Measurements from ENCODE around the gene DDRGK1.

DDRGK1 gene

GRCh38 chr20:3204124-3204794 lies at the start of gene DDRGK1:
TSS of gene DDRGK1 (minus strand) at chr20:3204682. CDS start at chr20:3204627, 55 bp downstream.
- TF ChIP-seq CTCF (IDR thresholded peaks at IDR 0.05; ENCODE audit: insufficient read depth, low read length, poor library complexity, severe bottlenecking) (no peak), EZH2phosphoT487 (conservative IDR thresholded peaks at IDR 0.05; ENCODE audit: low read length) (no peak)
- Histone ChIP-seq H3K9ac (ENCODE audit: low read length) (peak within 1 kb of the TSS; percentile 92), H2AFZ (ENCODE audit: low read depth, low read length, severe bottlenecking) (peak within 1 kb of the TSS; percentile 68), H3K9me3 (ENCODE audit: insufficient read depth, low read length) (no peaks in the 10 kb centered on the region), H3K79me2 (ENCODE audit: insufficient read depth, low read length) (peaks cover 20% of the 10 kb centered on the region), H3K9me2 (replicated peaks; ENCODE audit: insufficient read depth, low read length) (no peaks in the 10 kb centered on the region), H3K36me3 (ENCODE audit: low read length) (no peaks in the 10 kb centered on the region), H4K20me1 (ENCODE audit: low read depth, low read length) (no peaks in the 10 kb centered on the region), H3K27me3 (ENCODE audit: low read length) (no peaks in the 10 kb centered on the region), H3K4me2 (ENCODE audit: low read depth, low read length, poor library complexity, severe bottlenecking) (peak within 1 kb of the TSS; percentile 86), H3K27ac (ENCODE audit: low read depth, low read length) (peak within 1 kb of the TSS; percentile 79), H3K4me3 (ENCODE audit: insufficient read depth, low read length, poor library complexity, severe bottlenecking) (peak within 1 kb of the TSS; percentile 70), H3F3A (ENCODE audit: insufficient read depth) (peaks cover 3% of the 10 kb centered on the region; the same call in 1 of the 2 replicates)

- no peak overlapping the region for H3K4me2 ChIP-seq (ENCODE audit: low read depth, low read length, poor library complexity, severe bottlenecking)
- no peak overlapping the region for H3K9ac ChIP-seq (ENCODE audit: low read length)
- no peak for TF ChIP-seq EZH2phosphoT487 (conservative IDR thresholded peaks at IDR 0.05; ENCODE audit: low read length)
- no peak for TF ChIP-seq CTCF (IDR thresholded peaks at IDR 0.05; ENCODE audit: insufficient read depth, low read length, poor library complexity, severe bottlenecking)
- H2AFZ ChIP-seq (ENCODE audit: low read depth, low read length, severe bottlenecking) = no peak overlapping the region
- no peaks in the 10 kb centered on the region for H3K79me2 ChIP-seq (ENCODE audit: insufficient read depth, low read length)
- no peak overlapping the region for H3K27ac ChIP-seq (ENCODE audit: low read depth, low read length)
- H3K9me3 ChIP-seq (ENCODE audit: insufficient read depth, low read length) = no peaks in the 10 kb centered on the region
- no peaks in the 10 kb centered on the region for H3F3A ChIP-seq (ENCODE audit: insufficient read depth)
- no peak overlapping the region for H3K4me3 ChIP-seq (ENCODE audit: insufficient read depth, low read length, poor library complexity, severe bottlenecking)
- H4K20me1 ChIP-seq (ENCODE audit: low read depth, low read length) = no peaks in the 10 kb centered on the region
- no peaks in the 10 kb centered on the region for H3K9me2 ChIP-seq (replicated peaks; ENCODE audit: insufficient read depth, low read length)
- H3K36me3 ChIP-seq (ENCODE audit: low read length) = no peaks in the 10 kb centered on the region
- H3K27me3 ChIP-seq (ENCODE audit: low read length) = no peaks in the 10 kb centered on the region
Observed at GRCh38 chr20:3251806-3252205, 47.3 kb upstream of the DDRGK1 start.

GRCh38 chr20:3250091-3250504 lies 45.6 kb upstream of the DDRGK1 start:
- Histone ChIP-seq H3K4me2 (ENCODE audit: low read depth, low read length, poor library complexity, severe bottlenecking) (no peak overlapping the region), H4K20me1 (ENCODE audit: low read depth, low read length) (no peaks in the 10 kb centered on the region), H2AFZ (ENCODE audit: low read depth, low read length, severe bottlenecking) (no peak overlapping the region), H3K27me3 (ENCODE audit: low read length) (no peaks in the 10 kb centered on the region), H3K36me3 (ENCODE audit: low read length) (no peaks in the 10 kb centered on the region), H3K9me2 (replicated peaks; ENCODE audit: insufficient read depth, low read length) (no peaks in the 10 kb centered on the region), H3K9ac (ENCODE audit: low read length) (no peak overlapping the region), H3K4me3 (ENCODE audit: insufficient read depth, low read length, poor library complexity, severe bottlenecking) (no peak overlapping the region), H3K27ac (ENCODE audit: low read depth, low read length) (no peak overlapping the region), H3K79me2 (ENCODE audit: insufficient read depth, low read length) (no peaks in the 10 kb centered on the region), H3F3A (ENCODE audit: insufficient read depth) (no peaks in the 10 kb centered on the region), H3K9me3 (ENCODE audit: insufficient read depth, low read length) (no peaks in the 10 kb centered on the region)
- TF ChIP-seq EZH2phosphoT487 (conservative IDR thresholded peaks at IDR 0.05; ENCODE audit: low read length) = no peak
- no peak for TF ChIP-seq CTCF (IDR thresholded peaks at IDR 0.05; ENCODE audit: insufficient read depth, low read length, poor library complexity, severe bottlenecking)

All from SU-DHL-6 (cell line).